Right hindlimb (tissue), 1 donor: ENCODE measurements around the gene ZCCHC2.
A peak's percentile ranks its signal among the peaks of the same experiment; 100 is the strongest.

Experiments
- DNase-seq: peaks from one replicate; pipeline ENCODE4 v3.0.0-alpha.2; 2018

ZCCHC2 gene

DNA sequence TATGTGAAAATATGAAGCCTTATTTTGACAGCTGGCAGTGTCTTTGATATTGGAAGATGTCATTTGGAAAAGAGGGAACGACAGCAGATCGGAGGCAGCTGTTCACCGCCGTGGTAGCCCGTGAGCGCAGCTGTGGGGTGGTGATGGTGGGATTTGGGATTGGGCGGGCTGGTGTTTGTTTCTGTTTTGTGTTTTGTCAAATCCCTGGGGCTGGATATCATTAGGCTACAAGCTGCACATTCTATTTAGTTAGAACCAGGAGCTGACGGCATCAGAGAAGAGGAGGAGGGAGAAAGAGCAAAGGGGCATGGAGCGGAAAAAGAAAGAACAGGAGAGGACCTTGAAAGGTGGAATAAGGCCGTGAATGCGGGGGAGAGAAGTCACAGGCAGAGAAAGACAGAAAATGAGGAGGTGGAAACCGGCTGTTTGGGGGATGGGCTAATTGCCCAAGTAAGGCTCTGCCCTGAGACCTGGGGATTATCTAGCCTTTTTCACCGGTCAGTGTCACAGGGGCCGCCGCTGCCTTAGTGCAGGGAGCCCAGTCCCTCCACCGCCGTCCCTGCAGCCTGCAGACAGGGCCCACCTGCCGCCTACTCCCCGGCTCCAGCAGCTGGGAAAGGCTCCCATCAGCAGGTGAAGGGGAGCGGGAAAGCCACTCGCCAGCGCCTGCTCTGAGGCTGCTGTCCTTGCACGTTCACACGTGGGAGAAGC, 88.0 kb downstream of the ZCCHC2 start:
- peak; percentile 48 for DNase-seq

DNA sequence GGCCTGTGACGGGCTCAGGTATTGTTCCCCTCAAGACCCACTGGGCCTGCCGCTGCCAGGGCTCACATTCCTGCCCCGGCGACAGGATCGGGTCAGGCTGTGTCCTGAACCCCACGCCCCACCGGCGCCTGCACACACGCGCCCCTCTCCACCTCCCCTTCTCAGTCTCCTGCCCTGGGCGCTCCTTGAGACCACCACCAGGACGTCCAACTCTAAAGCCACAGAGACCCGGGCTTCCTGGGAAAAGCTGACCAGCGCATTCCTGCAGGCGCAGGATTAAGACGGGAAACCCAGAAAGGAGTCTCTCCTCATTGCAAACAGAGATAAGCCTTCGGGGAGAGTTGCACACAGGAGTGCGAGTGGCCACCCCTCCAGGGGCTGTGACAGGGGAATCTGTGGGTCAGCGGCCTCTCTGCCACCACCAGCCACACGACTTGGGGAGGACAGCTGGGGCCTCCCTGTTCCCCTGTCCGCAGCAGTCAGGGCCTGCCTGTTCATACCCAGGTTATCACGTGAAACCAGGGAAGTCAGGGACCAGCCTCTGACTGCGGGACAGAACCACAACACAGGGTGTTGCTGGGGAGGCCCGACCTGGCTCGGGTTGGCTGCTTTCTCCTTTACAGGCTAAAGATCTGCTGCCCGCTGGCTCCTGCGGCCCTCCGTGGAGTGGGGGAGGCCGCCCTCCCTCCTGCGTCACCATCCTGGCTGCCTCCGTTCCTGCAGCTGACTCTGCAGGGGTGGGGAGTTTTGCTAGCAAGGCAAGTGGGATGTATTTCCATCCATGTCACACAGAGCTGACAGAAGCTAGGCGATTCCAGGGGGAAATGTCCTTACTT, 88.8 kb downstream of the ZCCHC2 start:
- peak; percentile 52 for DNase-seq

DNA sequence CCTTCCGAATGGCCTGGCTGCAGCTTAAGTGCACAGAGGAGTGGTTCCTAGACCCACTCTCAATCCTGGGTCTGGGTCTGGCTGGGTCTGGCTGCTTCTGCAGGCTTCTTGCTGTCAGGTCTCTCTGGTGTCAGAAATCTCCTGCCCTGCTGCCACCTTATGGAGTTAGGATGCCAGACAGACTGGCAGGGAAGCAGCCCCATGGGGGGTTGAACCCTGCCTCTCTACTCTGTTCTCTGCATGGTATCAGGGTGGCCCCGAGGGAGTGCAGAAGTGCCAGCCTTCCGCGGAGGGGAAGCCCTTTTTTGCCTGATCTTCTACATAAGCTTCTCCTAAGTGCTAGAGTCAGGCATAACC, 89.4 kb downstream of the ZCCHC2 start:
- no peak for DNase-seq

DNA sequence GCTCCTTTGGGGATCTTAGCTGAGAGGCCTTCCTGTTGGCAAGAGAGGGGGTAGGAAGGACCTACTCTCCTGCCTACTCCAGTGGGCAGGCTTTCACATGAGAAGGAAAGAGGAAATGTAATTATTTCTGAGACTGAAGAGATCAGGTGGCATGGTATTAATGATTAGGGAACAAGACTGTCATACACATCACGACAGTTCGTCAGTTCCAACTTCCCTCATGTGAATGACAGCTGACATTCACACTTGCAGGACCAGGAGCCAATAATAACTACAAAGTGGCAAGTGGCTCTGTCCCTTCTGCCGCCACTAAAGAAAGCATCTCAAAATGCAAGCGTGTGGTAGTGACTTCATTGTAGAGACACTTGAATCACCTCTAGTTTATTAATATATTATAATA, 90.0 kb downstream of the ZCCHC2 start:
- no peak for DNase-seq

DNA sequence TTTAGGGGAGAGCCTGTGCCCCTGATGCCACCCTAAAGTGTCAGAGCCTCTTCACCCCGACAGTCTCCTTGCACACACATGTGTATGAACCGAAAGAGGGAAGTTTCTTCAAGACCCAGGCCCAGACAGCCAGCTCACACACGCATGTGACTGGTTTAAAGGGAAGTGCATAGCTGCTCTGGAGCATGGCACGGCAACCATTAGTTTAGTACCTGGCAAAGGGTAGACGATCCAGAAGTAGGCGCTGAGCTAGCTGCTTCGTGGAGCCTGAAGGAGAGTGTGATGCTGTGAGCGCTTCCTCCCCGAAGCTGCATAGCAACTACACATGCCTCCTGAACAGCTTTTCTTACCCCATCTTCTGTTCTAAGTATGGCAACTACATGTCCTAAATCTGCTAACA, 91.7 kb downstream of the ZCCHC2 start:
- DNase-seq: no peak

DNA sequence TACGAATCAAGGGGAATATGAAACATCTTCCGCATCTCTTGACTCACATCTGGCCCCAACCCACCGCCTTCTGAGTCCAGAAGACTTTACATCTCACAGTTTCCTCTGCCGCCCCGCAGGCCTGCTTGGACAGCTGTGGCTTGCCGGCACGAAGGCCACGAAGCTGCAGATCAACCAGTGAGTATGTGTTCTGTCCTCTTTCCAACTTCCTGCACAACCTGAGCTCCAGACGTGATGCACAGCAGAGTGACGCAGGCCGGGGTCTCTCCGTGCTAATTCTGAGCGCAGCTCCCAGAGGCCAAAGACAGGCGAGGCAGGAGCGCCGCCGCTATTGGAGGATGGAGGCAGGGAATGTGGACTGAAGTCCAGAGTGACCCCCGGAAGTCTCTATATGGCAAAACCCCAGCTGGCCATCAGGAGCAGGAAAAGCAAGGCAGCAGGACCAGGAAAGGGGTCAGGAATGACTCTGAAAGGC, 93.5 kb downstream of the ZCCHC2 start:
- no peak for DNase-seq

DNA sequence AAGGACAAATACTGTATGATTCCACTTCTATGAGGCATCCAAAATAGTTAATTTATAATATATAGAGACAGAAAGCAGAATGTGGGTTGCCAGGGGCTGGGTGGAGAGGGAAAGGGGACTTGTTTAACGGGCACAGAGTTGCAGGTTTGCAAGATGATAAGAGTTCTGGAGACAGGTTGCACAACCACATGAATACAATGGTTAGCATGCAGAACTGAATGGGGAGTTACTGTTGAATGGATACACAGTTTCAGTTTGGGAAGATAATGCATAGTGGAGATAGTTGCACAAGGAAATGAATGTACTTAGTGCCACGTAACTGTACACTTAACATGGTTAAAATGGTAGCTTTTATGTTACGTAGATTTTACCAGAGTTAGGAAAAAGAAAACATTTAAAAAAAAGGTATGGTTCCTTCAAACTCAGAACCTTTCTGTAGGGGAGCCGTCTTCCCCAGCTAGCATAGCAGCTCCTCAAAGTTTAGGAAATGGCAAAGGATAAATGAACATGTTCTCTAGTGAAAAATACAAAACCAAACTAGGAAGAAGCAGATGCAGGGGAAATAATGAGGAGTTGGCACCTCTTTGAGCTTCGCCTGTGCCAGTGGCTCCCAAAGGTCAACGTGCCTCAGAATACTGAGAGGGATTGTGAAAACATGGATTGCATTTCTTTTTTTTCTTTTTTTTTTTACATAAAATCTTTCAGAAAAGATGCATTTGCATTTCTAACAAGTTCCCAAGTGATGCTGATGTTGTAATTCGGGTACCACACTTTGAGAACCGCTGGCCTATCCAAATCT, 95.2 kb downstream of the ZCCHC2 start:
- no peak for DNase-seq

DNA sequence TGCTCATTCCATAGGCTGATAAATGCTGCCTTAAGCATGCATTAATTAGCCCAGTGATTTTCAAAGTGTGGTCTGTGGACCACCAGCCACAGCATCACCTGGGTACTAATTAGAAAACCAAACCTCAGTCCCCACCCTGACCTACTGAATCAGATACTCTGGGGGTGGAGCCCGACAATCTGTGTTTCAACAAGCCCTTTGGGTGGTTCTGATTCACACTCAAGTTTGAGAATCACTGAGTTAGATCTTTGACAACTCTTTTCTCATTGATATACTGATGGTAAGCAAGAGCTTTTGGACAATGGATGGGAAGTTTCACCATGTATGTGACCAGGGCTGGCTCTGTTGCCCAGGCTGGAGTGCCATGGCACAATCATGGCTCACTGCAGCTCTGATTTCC, 95.9 kb downstream of the ZCCHC2 start:
- DNase-seq: no peak

DNA sequence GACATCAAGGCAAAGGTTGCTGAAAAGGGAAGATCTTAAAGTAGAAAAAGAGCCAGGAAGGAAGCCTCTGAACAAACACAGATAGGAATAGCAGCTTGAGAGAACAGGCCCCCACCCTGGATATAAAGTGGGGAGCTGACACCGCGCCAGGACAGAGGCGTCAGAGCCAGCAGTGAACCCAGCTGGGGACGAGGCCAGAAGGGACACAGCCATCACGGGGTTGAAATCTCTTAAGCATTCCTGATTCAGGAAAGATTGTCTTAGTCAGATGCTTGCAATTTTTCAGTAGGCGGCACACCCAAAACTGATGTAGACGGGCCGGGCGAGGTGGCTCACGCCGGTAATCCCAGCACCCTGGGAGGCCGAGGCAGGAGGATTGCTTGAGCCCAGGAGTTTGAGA, 98.7 kb downstream of the ZCCHC2 start:
- DNase-seq: no peak

DNA sequence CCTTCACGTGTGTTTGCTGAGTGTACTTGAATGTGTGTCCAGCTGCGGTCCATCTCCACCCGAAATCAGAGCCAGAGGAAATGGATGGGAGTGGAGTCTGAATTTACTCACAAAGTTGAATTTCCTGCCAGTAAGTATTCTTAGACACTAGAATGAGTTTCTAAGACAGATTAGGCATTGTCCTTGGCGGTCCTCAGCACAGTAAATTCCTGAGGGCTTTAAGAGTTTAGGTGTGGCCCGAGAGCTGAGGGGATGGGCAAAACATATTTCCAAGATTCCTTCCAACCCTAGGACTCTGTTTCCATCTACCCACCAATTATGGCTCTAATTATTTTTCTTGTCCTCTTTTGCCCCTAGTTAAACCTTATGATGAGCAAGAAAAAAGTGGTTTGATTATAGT, 102.2 kb downstream of the ZCCHC2 start:
- no peak for DNase-seq
